HPDE6-E6E7 (cell line): ENCODE results near the gene PIP4K2C.
"Not testable (repeated sequence)": the region's sequence is repeated elsewhere in the genome, so short reads cannot be mapped to it uniquely, and the experiment has no call there.

ENCODE experiments used
- DNase-seq: peaks from one replicate; pipeline ENCODE4 v3.0.0; 2011; ENCODE audit warnings: missing footprints; ENCODE audit errors: extremely low spot score

PIP4K2C gene

GRCh38 chr12:57609781-57610553, 19.0 kb downstream of the PIP4K2C start:
- no peak for DNase-seq

GRCh38 chr12:57610554-57611107, 19.6 kb downstream of the PIP4K2C start:
- no peak for DNase-seq

- no peak for DNase-seq
These were observed 20.3 kb downstream of the PIP4K2C start, which contains the start of gene ARHGEF25 for GRCh38 chr12:57611108-57611826. ARHGEF25 (plus strand) TSS chr12:57611435; CDS start chr12:57611895, 460 bp downstream.

DNA sequence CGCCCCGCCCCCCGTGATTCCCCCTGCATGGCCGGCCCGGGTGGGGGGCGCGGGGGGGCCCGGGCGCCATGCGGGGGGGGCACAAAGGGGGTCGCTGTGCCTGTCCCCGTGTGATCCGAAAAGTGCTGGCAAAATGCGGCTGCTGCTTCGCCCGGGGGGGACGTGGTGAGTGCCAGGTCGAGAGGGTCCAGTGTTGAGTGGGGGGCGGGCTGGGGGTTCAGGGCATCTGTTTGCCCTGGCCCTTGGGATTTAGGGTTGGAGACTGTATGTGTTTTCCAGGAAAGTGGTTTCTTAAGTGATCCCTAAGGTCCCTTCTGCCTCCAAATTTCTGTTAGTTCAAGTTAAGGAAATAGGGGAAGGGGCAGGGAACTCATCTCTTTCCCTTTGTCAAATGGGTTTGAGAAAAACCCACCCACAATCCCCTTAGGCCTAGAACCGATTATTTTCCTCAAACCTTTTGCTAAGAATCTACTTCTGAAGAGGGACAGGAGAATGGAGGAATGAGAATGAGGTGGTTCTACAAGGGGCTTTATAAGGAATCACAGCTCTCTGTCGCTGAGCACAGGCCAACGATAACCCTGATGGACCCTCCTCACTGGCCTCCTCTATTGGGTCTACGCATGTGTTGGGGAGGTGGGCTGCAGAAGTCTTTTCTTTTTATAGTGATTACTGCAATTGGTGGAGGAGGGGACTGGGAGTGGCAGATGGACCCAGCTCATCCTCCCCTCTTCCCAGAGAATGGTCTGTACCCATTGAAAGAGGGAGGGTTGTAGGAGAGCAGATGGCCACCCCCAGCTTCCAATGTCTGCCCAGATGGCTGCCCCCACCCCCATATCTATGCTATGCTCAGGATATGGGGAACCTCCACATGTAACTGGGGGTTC, 21.1 kb downstream of the PIP4K2C start:
- DNase-seq, result no peak

- DNase-seq, result no peak
These were observed 21.9 kb downstream of the PIP4K2C start for GRCh38 chr12:57612711-57613426.

DNA sequence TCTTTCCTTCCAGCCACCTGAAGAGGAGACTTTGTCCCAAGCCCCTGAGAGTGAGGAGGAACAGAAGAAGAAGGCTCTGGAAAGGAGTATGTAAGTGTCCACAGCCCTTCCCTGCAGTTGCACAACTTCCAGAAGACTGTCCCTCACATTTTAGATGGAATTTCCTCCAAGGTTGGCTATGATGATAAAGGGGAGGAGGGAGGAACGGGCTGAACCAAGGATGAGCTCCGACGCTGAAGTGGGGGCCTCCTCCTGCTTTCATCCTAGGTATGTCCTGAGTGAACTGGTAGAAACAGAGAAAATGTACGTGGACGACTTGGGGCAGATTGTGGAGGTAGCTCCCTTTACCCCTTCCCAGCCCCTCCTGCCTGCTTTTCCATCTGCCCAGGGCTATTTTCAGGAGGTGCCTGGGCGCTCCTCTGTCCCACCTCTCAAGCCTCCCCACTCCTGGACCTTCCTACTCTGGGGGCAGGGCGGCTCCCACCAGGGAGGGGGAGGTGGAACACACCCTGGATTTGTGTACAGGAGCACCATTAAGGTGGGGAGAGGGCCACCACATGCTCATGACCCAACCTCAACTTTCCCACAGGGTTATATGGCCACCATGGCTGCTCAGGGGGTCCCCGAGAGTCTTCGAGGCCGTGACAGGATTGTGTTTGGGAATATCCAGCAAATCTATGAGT, 22.6 kb downstream of the PIP4K2C start:
- no peak for DNase-seq

DNA sequence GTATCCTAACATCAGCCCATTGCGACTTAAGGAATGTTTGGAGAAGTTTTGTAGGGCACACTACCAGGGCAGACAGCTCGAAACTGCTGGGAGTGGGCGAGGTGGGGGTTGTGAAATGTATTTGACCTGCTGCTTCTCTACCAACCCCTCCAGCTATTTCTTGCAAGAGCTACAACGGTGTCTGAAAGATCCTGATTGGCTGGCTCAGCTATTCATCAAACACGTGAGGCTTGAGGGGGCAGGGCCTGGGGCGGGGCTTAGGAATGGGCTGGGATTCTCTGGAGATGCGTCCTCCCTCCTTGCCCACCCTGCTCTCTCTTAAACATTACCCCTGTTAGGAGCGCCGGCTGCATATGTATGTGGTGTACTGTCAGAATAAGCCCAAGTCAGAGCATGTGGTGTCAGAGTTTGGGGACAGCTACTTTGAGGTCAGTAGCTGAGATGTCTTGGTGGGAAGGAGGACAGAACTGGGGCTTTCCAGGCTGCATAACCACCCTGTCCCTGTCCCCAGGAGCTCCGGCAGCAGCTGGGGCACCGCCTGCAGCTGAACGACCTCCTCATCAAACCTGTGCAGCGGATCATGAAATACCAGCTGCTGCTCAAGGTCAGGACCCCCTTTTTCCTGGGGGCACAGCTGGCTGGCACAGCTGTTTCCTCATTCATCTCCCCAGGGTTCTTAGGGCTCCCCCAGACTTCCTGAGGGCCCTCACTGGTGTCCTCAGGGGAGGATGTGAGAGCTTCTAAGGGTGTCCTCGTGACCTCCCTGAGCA, 23.4 kb downstream of the PIP4K2C start:
- no peak for DNase-seq

DNA sequence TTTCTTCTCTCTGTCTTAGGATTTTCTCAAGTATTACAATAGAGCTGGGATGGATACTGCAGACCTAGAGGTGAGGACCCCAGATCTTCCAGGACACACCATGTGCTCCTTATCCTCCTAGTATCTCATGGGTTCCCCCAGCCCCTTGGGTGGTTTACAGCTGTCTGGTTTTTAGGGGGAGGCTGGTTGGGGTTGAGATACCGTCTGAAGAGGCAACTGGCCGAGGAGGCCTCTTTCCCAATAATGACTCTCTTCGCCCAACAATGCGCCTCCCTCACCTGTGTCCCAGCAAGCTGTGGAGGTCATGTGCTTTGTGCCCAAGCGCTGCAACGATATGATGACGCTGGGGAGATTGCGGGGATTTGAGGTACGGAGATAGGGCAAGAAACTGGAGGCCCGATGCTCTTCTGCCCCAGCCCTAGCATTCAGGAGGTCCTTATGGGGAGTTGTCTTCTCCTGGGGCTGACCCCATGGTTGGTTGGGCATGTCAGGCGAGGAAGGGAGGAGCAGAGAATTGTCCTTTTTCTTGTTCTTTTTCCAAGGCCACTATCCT, 24.0 kb downstream of the PIP4K2C start:
- no peak for DNase-seq

GRCh38 chr12:57615637-57616036, 24.6 kb downstream of the PIP4K2C start:
- no peak for DNase-seq

DNA sequence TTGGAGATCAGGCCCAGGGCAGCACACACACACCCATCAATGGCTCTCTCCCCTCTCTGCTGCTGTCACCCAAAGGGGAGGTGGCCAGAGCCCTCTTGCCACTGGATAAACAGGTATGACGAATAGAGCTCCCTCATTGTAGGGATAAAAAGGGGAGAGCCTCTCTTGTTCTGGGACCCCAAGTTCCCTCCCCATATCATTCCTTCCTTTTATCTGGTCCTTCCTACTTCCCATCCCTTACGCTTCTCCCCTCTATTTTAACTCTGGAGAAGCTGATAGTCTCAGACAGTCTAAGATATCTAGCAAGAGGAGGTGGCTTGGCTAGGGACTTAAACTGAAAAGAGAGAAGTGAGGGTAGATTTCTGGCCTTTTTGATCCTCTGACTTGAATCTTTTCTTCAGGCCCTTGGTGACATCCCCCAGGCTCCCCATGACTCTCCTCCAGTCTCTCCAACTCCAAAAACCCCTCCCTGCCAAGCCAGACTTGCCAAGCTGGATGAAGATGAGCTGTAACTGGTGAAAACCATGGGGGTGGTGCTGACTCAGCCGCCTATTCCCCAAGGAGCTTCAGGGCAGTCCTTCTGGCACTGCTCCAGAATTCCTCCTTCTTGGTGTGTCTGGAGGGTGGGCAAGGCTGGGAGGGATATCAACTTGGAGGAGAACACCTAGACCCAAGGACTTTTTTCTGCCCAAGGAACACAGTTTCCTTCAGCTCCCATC, 25.6 kb downstream of the PIP4K2C start:
- no peak for DNase-seq

GRCh38 chr12:57617942-57618341, 26.9 kb downstream of the PIP4K2C start:
- no peak for DNase-seq

- DNase-seq, result not testable (repeated sequence)
These were observed 27.4 kb downstream of the PIP4K2C start for GRCh38 chr12:57618431-57618830.

GRCh38 chr12:57618966-57619433, 28.0 kb downstream of the PIP4K2C start:
- DNase-seq, result no peak

GRCh38 chr12:57619434-57620244, 28.6 kb downstream of the PIP4K2C start:
- no peak for DNase-seq

DNA sequence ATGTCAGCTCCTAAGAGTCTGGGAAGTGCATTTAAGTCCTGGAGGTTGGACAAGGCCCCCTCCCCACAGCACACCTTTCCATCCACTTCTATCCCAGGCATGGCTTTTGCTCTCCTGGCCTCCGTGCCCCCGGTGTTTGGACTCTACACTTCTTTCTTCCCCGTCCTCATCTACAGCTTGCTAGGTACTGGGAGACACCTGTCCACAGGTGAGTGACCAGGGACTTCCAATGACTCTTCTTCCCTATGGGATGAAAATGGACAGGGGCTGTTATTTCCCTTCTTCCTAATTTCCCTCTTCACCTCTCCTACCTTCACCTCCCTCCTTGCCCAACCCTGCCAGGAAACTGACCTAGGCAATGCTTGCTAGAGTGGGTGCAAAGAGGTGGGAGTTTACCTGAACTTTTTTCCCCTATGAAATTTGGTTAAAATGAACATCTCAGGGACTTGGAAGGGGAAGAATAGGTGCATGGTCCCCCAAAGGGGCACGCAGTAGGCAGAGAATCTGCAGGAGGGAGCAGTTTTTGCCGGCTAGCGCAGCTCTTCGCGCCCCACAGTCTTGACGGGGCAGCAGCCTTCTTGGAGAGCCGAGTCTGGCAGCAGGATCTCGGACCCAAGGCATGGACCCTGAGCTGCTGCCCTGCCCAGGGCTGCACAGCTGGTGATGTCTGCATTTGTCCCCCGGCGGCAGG, 29.4 kb downstream of the PIP4K2C start:
- no peak for DNase-seq

- DNase-seq, result no peak
These were observed 30.0 kb downstream of the PIP4K2C start for GRCh38 chr12:57620936-57621496.
